Measurements from ENCODE around the gene SRP72.
A peak's percentile ranks its signal among the peaks of the same experiment; 100 is the strongest.

Gene SRP72

DNA sequence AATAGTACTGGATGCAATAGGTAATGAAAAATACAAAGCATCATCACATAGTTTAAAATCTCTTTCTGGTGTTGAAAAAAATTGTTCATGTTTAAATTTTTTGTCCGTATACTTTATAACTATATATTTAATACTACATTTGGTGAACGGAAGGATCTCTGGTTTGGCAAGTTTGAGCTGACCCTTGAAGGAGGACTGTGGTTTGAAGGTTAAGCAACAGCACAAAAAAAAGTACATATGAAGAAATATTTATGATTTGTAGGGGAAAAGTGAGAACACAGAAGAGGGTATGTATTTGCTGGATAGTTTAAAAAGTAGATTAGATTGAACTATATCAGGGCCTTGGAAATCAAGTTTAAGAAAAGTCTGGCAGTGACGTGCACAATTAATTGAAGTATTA, 13.3 kb downstream of the SRP72 start:
- Mint-ChIP-seq H3K4me3 (no peak overlapping the region), H3K36me3 (ENCODE audit: low read depth) (peaks cover 76% of the 10 kb centered on the region), H3K27me3 (no peaks in the 10 kb centered on the region), H3K27ac (no peak overlapping the region), H3K9me3 (no peaks in the 10 kb centered on the region), H3K4me1 (ENCODE audit: low read depth) (no peaks in the 10 kb centered on the region)

DNA sequence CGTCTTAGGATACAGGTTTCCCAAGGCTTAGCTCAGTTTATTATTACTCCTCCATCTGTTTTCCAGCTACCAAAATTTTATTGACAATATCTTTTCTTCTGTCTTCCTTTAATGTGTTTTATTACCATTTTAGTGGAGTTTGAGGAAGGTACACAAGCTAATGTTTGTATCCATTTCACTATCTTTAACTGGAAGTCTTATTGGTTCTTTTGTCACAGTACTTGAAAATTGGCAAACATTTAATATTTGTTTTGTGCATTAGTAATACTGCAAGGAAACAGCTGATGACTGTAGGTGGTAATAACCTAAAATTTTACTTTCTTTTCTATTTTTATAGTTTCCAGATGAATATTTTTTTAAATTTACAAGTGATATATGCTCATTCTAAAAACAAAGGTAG, 28.8 kb downstream of the SRP72 start:
- H3K27me3 Mint-ChIP-seq = no peaks in the 10 kb centered on the region
- peak overlapping the region; percentile 47 for H3K27ac Mint-ChIP-seq
- H3K4me3 Mint-ChIP-seq = no peak overlapping the region
- no peaks in the 10 kb centered on the region for H3K4me1 Mint-ChIP-seq (ENCODE audit: low read depth)
- H3K9me3 Mint-ChIP-seq = no peaks in the 10 kb centered on the region
- H3K36me3 Mint-ChIP-seq (ENCODE audit: low read depth) = peaks cover 65% of the 10 kb centered on the region

DNA sequence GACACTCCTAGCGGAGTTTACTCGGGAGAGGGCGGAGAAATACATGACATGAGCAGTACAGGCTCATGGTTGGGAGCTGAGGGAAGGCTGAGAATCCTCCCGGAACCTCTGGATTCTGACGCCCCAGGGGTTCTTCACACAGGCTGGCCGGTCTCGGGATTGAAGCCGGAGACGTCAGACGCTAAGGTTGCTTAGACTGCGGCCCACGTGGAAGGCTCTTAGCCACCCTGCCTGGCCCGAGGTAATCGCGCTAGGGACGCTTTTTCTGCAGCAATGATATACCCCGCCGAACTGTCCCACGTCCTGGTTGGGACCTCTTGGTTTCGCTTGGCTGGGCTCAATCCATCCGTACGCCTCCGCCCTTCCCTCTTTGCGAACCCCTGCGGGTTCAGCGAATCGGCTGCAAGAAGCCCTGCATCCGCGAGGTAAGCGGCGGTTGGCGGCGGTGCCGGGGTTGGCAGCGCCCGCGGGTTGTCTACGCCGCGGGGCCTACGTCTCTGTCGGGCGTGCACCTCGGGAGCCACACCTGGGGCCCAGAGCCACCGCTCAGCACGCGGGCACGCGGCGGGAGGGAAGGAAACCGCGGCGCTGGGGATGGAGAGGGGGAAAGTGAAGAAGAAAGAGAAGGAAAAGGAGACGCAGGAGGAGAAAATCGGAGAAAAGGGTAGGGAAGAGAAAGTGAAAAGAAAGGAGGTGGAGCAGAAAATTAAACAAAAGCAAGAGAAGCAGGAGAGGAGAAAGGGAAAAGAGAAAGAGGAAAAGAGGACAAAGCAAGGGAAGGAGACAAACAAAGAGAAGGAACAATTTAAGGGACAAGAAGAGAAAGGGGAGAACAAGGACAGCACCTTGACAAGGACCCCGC, 38.1 kb downstream of the SRP72 start, which contains the start of gene ARL9:
Gene ARL9 (plus strand): TSS at position 523 of the 862 bp plus-strand sequence. CDS start 72 bp downstream, at position 595.
- Mint-ChIP-seq H3K36me3 (ENCODE audit: low read depth) (peaks cover 16% of the 10 kb centered on the region), H3K4me3 (peak within 1 kb of the TSS; percentile 84), H3K4me1 (ENCODE audit: low read depth) (peaks cover 17% of the 10 kb centered on the region), H3K27ac (peak within 1 kb of the TSS; percentile 94), H3K27me3 (no peaks in the 10 kb centered on the region), H3K9me3 (no peaks in the 10 kb centered on the region)

DNA sequence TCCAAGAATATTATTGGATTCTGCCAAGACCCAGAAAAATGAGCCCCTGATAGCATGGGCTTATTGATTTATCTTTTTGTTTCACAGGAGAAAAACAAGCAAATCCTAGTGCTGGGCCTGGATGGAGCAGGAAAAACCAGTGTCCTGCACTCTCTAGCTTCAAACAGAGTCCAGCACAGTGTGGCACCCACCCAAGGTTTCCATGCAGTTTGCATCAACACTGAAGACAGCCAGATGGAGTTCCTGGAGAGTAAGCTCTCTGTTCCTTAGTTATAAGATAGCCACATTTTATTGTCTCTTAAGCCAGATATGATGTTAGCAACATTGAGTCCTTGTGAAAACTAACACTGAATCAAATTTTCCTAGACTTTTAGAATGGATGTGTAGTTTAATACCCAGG, 43.7 kb downstream of the SRP72 start:
- H3K9me3 Mint-ChIP-seq = no peaks in the 10 kb centered on the region
- H3K27me3 Mint-ChIP-seq = no peaks in the 10 kb centered on the region
- no peak overlapping the region for H3K27ac Mint-ChIP-seq
- H3K4me1 Mint-ChIP-seq (ENCODE audit: low read depth) = peaks cover 5% of the 10 kb centered on the region
- H3K4me3 Mint-ChIP-seq = no peak overlapping the region
- H3K36me3 Mint-ChIP-seq (ENCODE audit: low read depth) = no peaks in the 10 kb centered on the region

DNA sequence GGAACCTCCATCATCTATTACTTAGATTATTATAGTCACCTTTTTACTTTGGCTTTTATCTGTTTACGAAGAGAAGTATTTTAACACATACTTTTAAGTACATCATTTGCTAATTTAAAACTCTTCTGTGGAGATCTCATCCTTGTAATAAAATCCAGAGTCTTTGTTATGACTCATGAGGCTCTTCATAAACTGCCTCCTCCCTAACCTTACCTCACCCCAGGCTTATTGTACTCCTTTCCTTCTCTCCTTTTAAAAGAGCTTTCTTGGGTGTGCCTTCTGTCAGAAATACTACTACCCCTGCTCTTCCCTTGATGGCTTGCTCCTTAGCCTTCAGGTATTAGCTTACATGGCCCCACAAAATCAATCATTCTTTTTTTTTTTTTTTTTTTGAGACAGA, 44.7 kb downstream of the SRP72 start:
- Mint-ChIP-seq H3K9me3 (no peaks in the 10 kb centered on the region), H3K27me3 (no peaks in the 10 kb centered on the region), H3K4me3 (no peak overlapping the region), H3K36me3 (ENCODE audit: low read depth) (no peaks in the 10 kb centered on the region), H3K4me1 (ENCODE audit: low read depth) (no peaks in the 10 kb centered on the region), H3K27ac (no peak overlapping the region)

DNA sequence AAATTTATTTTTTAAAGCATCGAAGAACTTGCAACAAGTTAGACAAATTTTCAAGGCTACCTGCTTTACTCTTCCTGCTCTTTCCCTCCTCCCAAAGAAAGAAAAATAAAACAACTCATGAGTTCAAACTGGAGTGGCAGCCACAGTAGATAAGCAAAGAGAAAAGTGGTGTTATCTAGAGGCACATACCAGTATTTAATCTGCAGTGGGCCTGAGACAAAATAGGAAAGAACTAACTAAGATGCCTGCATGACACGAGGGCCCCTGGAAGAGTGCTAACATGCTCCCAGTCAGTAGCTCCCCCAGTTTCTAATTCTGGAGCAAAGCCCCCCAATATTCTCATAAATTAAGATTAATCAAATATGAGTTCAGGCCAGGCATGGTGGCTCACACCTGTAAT, 46.1 kb downstream of the SRP72 start:
- H3K4me3 Mint-ChIP-seq = no peak overlapping the region
- no peaks in the 10 kb centered on the region for H3K27me3 Mint-ChIP-seq
- H3K9me3 Mint-ChIP-seq = no peaks in the 10 kb centered on the region
- no peaks in the 10 kb centered on the region for H3K36me3 Mint-ChIP-seq (ENCODE audit: low read depth)
- H3K4me1 Mint-ChIP-seq (ENCODE audit: low read depth) = no peaks in the 10 kb centered on the region
- H3K27ac Mint-ChIP-seq = no peak overlapping the region

DNA sequence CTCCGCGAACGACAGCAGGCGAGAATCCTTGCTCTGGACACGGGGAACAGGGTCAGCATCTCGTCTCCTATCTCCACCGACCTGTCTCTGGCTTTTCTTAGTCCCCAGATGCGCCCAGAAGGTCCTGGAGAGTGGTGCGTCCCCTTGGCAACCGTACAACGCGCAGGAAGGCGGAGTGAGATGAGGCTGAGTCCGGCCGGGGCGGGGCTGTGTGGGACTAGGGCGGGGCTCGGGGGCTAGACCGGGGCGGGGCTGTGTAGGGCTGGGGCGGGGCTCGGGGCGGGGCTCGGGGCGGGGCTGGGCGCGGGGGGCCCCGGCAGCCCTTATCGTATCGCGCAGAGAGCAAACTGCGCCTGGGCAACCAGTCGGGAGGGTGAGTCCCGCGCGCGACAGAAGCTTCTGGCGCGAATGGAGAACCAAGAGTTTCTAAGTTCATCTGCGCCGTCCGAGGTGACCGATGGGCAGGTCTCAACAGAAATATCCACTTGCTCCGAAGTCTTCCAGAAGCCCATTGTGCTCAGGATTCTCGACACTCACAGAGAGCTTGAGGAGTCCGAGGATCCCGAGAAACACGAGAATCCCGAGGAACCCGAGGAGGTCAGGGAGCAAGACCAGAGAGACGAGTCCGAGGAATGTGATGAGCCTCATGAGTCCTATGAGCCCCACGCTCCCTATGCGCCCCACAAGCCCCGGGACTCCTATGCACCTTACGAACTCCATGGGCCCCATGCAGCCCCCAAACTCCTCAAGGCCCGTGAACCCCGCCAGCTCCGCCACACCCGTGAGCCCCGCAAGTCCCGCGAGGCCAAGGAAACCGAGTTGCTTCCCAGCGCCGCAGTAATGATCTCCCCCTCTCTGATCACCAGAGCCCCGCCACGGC, 63.1 kb downstream of the SRP72 start:
- H3K36me3 Mint-ChIP-seq (ENCODE audit: low read depth) = no peaks in the 10 kb centered on the region
- H3K4me3 Mint-ChIP-seq = peak overlapping the region; percentile 55
- H3K27ac Mint-ChIP-seq = no peak overlapping the region
- no peaks in the 10 kb centered on the region for H3K4me1 Mint-ChIP-seq (ENCODE audit: low read depth)
- H3K9me3 Mint-ChIP-seq = no peaks in the 10 kb centered on the region
- peaks cover 7% of the 10 kb centered on the region for H3K27me3 Mint-ChIP-seq

DNA sequence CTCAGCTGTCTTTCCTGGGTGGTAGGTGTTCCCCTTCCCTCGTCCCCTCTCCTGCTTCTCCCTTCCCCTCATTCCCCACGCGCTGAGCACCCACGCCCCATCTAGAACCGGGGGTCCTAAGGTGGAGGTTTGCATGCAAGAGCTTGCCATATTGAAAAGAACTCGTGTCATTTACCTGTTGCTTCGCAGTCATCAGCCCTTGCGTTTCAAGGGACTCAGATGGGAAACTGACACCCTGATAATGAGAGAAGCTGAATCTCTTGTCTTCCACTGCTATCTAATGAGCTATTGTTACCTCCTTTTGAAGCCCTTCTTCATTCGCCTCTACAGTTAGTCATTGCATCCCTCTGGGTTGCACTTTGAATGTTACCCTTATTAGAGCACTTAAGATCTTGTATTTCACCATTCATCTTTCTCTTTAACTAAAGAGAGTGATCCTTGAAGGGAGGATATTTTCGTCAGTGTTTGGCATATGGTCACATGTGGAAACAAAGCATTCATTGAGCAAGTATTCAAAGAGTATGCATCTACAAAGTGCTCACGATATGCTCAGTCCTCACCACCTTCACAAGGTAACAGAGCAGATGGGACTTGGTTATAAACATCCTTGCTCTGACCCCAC, 63.8 kb downstream of the SRP72 start:
- no peaks in the 10 kb centered on the region for H3K4me1 Mint-ChIP-seq (ENCODE audit: low read depth)
- H3K4me3 Mint-ChIP-seq = no peak overlapping the region
- peaks cover 8% of the 10 kb centered on the region for H3K27me3 Mint-ChIP-seq
- no peaks in the 10 kb centered on the region for H3K9me3 Mint-ChIP-seq
- H3K36me3 Mint-ChIP-seq (ENCODE audit: low read depth) = no peaks in the 10 kb centered on the region
- H3K27ac Mint-ChIP-seq = no peak overlapping the region

DNA sequence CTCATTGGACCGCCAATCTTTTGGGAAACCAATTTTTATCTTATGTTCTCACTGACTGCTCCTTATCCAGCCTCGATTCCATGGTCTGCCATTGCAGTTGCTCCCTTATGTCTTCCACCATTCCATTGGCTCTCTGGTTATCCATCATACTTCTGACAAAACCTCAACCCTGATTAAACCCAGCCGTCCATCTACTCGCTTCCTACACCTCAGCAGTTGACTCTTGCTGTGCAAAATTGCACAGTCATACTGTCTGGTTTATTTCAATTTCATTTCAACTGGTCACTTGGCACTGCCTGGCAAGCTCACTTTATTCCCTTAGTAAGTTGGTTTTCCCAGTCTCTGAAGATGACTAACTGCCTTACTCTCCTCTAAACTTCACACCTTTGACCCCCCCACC, 64.4 kb downstream of the SRP72 start:
- no peak overlapping the region for H3K4me3 Mint-ChIP-seq
- H3K4me1 Mint-ChIP-seq (ENCODE audit: low read depth) = no peaks in the 10 kb centered on the region
- no peaks in the 10 kb centered on the region for H3K9me3 Mint-ChIP-seq
- peaks cover 8% of the 10 kb centered on the region for H3K27me3 Mint-ChIP-seq
- no peak overlapping the region for H3K27ac Mint-ChIP-seq
- H3K36me3 Mint-ChIP-seq (ENCODE audit: low read depth) = no peaks in the 10 kb centered on the region

DNA sequence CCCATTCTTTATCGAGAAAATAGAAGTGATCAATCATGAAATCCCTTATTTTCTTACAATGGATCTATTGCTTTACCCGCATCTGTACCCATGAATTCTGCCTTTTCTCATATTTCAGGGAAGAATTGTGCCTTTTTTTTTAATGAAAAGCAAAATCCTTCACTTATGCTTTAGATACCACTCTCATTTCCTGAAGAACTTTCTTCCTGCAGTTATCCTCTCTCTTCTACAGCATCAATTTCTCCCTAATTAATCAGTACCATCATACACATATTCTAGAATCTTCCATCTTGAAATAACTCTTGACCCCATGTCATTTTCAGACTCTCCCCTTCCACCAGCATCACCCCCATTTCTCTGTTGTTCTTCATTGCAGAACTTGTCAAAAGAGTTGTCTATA, 64.8 kb downstream of the SRP72 start:
- H3K4me3 Mint-ChIP-seq = no peak overlapping the region
- H3K27ac Mint-ChIP-seq = no peak overlapping the region
- H3K9me3 Mint-ChIP-seq = no peaks in the 10 kb centered on the region
- H3K4me1 Mint-ChIP-seq (ENCODE audit: low read depth) = no peaks in the 10 kb centered on the region
- H3K36me3 Mint-ChIP-seq (ENCODE audit: low read depth) = no peaks in the 10 kb centered on the region
- peaks cover 8% of the 10 kb centered on the region for H3K27me3 Mint-ChIP-seq

DNA sequence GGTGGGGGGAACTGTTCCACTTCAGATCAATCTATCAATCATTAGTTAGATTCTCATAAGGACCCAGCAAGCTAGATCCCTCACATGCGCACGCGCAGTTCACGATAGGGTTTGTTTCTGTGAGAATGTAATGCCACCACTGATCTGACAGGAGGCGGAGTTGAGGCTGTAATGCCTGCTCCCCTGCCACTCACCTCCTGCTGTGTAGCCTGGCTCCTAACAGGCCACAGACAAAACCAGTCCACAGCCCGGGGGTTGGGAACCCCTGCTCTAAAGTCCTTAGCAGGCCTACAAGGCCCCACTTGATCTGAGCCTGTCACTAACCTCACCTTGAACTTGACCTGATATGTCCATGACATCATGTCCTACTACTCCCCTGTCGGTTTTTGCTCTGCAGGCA, 68.5 kb downstream of the SRP72 start:
- Mint-ChIP-seq H3K36me3 (ENCODE audit: low read depth) (no peaks in the 10 kb centered on the region), H3K27me3 (peaks cover 15% of the 10 kb centered on the region), H3K4me3 (no peak overlapping the region), H3K4me1 (ENCODE audit: low read depth) (no peaks in the 10 kb centered on the region), H3K27ac (no peak overlapping the region), H3K9me3 (no peaks in the 10 kb centered on the region)

DNA sequence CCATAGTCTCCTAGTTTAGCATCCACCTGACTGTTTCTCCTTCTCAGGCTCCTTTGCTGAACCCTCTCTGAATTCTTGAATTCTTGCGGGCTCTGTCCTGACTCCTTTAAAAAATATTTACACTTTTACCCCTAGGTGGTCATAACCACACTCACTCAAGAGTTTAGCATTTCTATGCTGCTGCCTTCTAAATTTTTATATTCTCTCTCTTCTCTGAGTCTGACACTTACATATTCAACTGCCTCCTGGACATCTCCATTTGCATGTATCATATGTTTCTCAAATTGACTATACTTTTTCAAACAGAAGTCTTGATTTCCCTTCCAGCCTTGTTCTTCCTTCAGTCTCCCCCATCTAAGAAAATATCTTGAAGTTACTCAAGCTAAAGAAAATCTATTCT, 69.7 kb downstream of the SRP72 start:
- Mint-ChIP-seq H3K27me3 (peaks cover 18% of the 10 kb centered on the region), H3K9me3 (no peaks in the 10 kb centered on the region), H3K4me3 (no peak overlapping the region), H3K36me3 (ENCODE audit: low read depth) (no peaks in the 10 kb centered on the region), H3K4me1 (ENCODE audit: low read depth) (no peaks in the 10 kb centered on the region), H3K27ac (no peak overlapping the region)

DNA sequence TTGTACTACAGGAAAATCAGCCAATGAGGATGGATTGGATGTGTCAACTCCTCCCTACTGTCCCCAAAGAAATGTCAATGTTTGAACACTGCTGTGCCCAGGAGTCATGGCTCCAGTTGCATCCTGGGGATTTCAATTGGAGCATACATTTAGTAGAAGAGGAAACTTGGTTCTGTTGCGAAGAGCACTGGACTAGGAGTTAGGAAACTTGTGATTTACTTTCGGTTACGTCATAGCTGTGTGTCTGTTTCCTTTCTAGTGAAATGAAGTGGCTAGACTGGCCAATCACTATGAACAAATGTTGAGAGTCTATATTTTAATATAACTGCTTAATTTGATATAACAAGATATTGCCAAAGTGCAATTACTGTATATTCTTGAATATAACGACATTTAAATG, 73.4 kb downstream of the SRP72 start:
- H3K9me3 Mint-ChIP-seq = no peaks in the 10 kb centered on the region
- no peak overlapping the region for H3K4me3 Mint-ChIP-seq
- H3K27me3 Mint-ChIP-seq = peaks cover 16% of the 10 kb centered on the region
- H3K4me1 Mint-ChIP-seq (ENCODE audit: low read depth) = peaks cover 12% of the 10 kb centered on the region
- H3K27ac Mint-ChIP-seq = no peak overlapping the region
- H3K36me3 Mint-ChIP-seq (ENCODE audit: low read depth) = no peaks in the 10 kb centered on the region

DNA sequence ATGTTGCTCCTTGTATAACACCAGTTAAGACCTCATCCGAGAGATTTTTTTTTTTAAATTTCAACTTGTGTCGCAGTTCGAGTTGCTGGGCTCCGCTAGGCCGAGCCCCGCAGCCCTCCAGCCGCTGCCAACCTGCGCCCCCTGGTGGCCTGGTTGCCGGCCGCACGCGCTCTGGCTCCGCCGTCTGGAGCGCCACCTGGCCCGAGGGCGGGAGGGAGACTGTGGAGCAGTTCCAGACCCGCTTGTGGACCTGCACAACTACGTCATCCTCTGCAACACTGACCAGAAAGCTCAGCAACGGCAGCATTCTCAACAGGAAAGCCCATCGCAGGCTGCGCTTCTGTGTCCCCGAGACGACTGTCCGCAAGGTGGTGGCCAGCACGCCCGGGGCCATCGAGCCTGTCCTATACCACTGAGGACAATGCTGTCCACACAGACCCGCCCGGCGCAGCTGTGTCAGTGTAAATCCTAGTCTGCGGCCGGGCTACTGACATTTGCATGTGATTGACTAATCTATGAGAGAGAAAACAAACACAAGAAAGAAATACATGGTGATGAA, 77.2 kb downstream of the SRP72 start:
- Mint-ChIP-seq H3K36me3 (ENCODE audit: low read depth) (no peaks in the 10 kb centered on the region), H3K9me3 (no peaks in the 10 kb centered on the region), H3K27ac (no peak overlapping the region), H3K4me1 (ENCODE audit: low read depth) (peaks cover 16% of the 10 kb centered on the region), H3K4me3 (peak overlapping the region; percentile 73), H3K27me3 (peaks cover 16% of the 10 kb centered on the region)

DNA sequence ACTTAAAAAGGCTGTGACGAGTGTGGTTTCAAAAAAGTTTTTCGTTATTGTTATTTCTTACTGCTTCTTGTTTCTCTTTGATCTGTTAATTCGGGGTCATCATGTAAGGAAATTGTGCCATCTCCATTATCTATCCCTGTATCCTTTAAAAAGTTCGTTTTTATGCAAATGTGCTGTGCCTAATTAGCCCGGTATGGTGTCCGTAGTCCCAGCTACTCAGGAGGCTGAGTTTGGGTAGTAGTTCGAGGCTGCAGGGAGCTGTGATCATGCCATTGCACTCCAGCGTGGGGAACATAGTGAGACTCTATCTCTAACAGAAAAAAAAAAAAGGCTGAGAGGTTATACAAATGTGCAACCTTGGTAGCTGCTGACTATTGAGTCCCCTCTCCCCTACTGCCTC, 83.2 kb downstream of the SRP72 start:
- H3K36me3 Mint-ChIP-seq (ENCODE audit: low read depth) = no peaks in the 10 kb centered on the region
- no peak overlapping the region for H3K27ac Mint-ChIP-seq
- H3K27me3 Mint-ChIP-seq = peaks cover 4% of the 10 kb centered on the region
- H3K4me3 Mint-ChIP-seq = no peak overlapping the region
- peaks cover 4% of the 10 kb centered on the region for H3K4me1 Mint-ChIP-seq (ENCODE audit: low read depth)
- no peaks in the 10 kb centered on the region for H3K9me3 Mint-ChIP-seq

All from stimulated activated naive CD8-positive, alpha-beta T cell treated with anti-CD3 and anti-CD28 coated beads, Interleukin-15, Interleukin-2, amounts not matched to agents 100 ng/mL and 50 ng/mL, for 24 hours (primary cell).